ENCODE data around the gene SMCHD1. TPM values are rescaled to one million over a fixed set of nuclear protein-coding genes. Genes with fewer than 3 reads are reported as not detected.
"Not testable (repeated sequence)": the region's sequence is repeated elsewhere in the genome, so short reads cannot be mapped to it uniquely, and the experiment has no call there.

Gene SMCHD1
- total RNA-seq, 4 donors from 2014 or later: 56.4 to 153 (median 87.3) TPM

DNA sequence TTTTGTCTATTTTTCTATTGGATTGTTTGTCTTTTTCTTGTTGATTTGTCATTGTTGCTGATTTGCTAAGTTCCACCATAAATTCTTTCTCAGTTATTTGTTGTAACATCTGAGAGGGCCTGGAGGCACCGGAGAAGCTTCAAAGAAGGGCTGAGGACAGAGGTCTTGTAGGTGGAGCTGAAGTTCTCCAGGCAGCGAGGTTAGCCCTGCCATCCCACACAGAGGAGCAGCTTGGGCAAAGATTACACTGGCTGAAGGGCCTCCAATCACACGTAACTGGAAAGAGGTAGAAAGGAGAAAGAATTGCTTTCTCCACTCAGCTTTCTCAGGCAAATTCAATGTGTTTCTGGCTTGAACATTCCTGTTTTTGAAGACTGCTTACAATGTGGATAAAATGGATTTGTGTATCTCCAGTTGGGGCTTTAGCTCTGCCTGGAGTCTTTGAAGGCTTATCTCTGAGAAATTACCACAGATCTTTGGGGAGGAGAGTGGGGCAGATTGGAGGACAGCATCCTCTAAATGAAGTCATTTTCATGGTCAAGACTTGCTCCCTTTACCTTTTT lies 170.2 kb downstream of the SMCHD1 start:
- ATAC-seq (ENCODE audit: low FRiP score) (no peak), DNase-seq (ENCODE audit: low spot score) (no peak)
- TF ChIP-seq, protein P1, sequence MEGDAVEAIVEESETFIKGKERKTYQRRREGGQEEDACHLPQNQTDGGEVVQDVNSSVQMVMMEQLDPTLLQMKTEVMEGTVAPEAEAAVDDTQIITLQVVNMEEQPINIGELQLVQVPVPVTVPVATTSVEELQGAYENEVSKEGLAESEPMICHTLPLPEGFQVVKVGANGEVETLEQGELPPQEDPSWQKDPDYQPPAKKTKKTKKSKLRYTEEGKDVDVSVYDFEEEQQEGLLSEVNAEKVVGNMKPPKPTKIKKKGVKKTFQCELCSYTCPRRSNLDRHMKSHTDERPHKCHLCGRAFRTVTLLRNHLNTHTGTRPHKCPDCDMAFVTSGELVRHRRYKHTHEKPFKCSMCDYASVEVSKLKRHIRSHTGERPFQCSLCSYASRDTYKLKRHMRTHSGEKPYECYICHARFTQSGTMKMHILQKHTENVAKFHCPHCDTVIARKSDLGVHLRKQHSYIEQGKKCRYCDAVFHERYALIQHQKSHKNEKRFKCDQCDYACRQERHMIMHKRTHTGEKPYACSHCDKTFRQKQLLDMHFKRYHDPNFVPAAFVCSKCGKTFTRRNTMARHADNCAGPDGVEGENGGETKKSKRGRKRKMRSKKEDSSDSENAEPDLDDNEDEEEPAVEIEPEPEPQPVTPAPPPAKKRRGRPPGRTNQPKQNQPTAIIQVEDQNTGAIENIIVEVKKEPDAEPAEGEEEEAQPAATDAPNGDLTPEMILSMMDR (IDR thresholded peaks at IDR 0.05): no peak

DNA sequence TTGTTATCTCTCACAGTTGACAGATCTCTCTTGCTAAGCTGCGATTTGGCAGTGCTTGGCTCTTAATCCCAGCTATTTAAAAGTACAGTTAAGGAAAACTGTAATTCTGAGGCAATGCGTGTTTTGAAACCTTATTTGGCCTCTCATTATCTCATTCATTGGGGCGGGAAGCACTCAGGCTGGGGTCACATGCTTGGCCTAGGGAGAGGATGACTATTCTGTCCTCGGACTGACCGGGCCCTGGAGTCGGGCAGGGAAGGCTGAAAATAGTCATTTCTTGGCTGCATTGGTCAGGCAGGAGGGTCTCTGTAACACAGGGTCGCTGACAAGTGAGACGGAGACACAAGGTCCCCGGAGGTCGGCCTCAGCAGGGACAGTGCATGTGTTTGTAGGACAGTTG lies 171.1 kb downstream of the SMCHD1 start:
- DNase-seq (ENCODE audit: low spot score) (no peak), ATAC-seq (ENCODE audit: low FRiP score) (peak; percentile 96)
- TF ChIP-seq, protein P1 (IDR thresholded peaks at IDR 0.05): no peak

DNA sequence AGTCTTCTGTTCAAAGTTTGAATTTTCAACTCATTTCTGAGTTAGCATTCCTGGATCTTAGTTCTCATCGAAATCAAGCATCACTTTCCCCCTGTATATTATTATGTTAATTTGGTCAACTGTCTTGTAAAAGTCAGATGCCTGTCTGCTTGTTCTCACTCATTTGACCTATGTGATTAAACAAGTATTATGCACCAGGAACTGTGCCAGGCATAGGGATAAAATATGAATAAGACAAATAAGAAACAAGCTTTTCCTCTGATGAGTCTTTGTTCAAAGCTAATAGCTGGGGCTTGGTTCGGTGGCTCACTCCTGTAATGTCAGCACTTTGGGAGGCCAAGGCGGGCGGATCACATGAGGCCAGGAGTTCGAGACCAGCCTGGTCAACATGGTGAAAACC lies 171.5 kb downstream of the SMCHD1 start:
- no peak for DNase-seq (ENCODE audit: low spot score)
- TF ChIP-seq, protein P1 (IDR thresholded peaks at IDR 0.05): no peak
- ATAC-seq (ENCODE audit: low FRiP score): peak; percentile 75

DNA sequence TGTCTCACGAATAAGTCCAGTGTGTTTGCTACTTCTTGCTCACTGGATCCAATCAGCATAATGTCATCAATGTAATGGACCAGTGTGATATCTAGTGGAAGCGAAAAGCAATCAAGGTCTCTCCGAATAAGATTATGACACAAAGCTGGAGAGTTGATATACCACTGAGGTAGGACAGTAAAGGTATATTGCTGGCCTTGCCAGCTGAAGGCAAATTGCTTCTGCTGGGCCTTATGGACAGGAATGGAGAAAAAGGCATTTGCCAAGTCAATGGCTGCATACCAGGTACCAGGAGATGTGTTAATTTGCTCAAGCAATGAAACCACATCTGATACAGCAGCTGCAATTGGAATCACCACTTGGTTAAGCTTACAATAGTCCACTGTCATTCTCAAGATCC lies 180.6 kb downstream of the SMCHD1 start:
- not testable (repeated sequence) for DNase-seq (ENCODE audit: low spot score); ATAC-seq (ENCODE audit: low FRiP score)

DNA sequence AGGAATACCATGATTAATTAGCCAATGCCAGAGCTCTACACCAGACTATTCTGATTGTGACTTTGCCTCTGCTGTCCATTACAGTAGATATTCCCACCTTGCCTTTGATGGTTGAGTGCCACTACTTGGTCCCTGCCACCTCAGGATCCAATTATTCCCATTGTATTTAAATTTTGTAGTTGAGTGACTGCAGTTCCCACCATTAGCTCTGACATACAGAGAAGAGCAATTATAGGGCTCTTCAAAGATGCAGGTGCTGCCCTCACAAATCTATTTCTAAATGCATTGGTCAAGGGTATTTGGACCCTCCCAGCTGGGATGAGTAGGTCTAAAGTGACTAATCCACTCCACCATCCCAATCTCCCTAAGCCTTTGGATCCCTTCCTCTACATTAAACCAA lies 181.8 kb downstream of the SMCHD1 start:
- not testable (repeated sequence) for ATAC-seq (ENCODE audit: low FRiP score); DNase-seq (ENCODE audit: low spot score)

DNA sequence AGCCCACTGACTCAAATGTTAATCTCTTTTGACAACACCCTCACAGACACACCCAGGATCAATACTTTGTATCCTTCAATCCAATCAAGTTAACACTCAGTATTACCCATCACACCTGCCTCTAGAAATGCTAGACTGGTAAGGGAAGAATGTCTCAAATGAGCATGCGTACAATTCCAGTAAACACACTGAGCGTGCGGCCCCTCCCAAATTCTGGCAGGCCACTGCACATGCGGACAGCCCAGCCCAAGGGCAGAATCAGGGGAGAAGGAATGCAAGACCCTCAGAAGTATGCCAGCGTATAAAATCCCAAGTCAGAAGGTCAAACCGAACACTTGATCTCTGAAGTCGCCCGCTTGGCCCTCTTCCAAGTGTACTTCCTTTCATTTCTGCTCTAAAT lies 183.7 kb downstream of the SMCHD1 start:
- ATAC-seq (ENCODE audit: low FRiP score): no peak
- TF ChIP-seq, protein P1 (IDR thresholded peaks at IDR 0.05): no peak
- DNase-seq (ENCODE audit: low spot score): no peak

DNA sequence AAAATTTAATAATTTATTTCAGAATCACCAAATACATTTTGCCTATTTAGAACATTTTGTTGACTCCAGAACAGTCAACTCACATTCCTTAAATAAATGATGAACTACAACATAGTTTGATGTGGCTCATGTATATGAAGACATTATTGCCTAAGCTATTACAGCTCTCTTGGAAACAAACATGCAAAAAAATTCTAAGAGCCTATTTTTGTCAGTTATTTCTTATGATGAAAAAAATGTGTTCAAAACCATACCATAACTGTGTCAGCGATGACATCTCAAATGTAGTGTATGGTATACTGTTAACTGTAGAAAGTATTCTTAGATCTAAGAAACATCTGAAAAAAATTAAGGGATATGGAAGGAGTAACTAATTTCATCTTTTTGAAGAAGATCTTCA lies 185.0 kb downstream of the SMCHD1 start:
- DNase-seq (ENCODE audit: low spot score): no peak
- TF ChIP-seq, protein P1 (IDR thresholded peaks at IDR 0.05): no peak
- no peak for ATAC-seq (ENCODE audit: low FRiP score)

DNA sequence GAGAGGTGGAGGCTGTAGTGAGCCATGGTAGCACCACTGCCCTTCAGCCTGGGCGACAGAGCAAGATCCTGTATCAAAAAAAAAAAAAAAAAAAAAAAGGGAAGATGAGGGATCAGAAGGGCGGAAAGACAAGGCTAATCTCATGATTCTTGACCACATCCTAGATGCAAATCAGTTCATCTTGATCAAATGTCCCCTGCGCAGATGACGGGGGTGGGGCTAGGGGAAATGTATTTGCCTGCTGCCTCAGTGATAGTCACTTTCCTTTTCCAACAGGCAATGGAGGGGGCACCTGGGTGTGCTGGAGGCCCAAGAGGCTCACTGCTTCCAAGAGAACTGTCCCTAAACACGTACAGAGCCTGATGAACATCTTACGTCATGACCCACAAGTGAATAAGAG lies 187.6 kb downstream of the SMCHD1 start:
- DNase-seq (ENCODE audit: low spot score) (no peak), ATAC-seq (ENCODE audit: low FRiP score) (no peak)
- TF ChIP-seq, protein P1 (IDR thresholded peaks at IDR 0.05): no peak

Measured in omental fat pad (tissue), 4 donors.